Chondrocyte (in vitro differentiated cells): ENCODE measurements around the gene ARHGAP26. TPM values are rescaled to one million over a fixed set of nuclear protein-coding genes. Genes with fewer than 3 reads are reported as not detected.

Source experiments
- DNase-seq: peaks from one replicate; pipeline ENCODE4 v3.0.0; 2021; ENCODE audit warnings: mixed read lengths, low spot score
- H3K27ac Mint-ChIP-seq: one replicate; pipeline ENCODE4 v1.8.0; 2021; ENCODE audit warnings: mild to moderate bottlenecking, moderate library complexity, mixed read lengths; ENCODE audit not compliant: unreplicated experiment
- H3K27me3 Mint-ChIP-seq: 2 replicates; pipeline ENCODE4 v1.8.0; 2021; ENCODE audit warnings: low read depth, mixed read lengths
- H3K36me3 Mint-ChIP-seq: 2 replicates; pipeline ENCODE4 v1.8.0; 2021; ENCODE audit warnings: low read depth, mixed read lengths
- H3K4me1 Mint-ChIP-seq: 2 replicates; pipeline ENCODE4 v1.8.0; 2021; ENCODE audit warnings: low read depth, mild to moderate bottlenecking, mixed read lengths
- H3K4me3 Mint-ChIP-seq: one replicate; pipeline ENCODE4 v1.8.0; 2021; ENCODE audit warnings: mild to moderate bottlenecking, moderate library complexity, mixed read lengths; ENCODE audit not compliant: unreplicated experiment
- H3K9me3 Mint-ChIP-seq: 2 replicates; pipeline ENCODE4 v1.8.0; 2021; ENCODE audit warnings: low read depth, mixed read lengths
- total RNA-seq: library from RNA; stranded (reverse); gene quantifications from 3 replicates; pipeline ENCODE4 v1.2.1, GENCODE V29; 2021
- TF ChIP-seq, protein P1 (sequence below): fragments of 200-600 bp; sonication (generic); IDR thresholded peaks from 2 replicates; pipeline ENCODE4 v1.5.0; 2021; ENCODE audit warnings: antibody characterized with exemption, mild to moderate bottlenecking, moderate library complexity

Gene ARHGAP26
- total RNA-seq, 1 donor from 2014 or later: 16.4 TPM

DNA sequence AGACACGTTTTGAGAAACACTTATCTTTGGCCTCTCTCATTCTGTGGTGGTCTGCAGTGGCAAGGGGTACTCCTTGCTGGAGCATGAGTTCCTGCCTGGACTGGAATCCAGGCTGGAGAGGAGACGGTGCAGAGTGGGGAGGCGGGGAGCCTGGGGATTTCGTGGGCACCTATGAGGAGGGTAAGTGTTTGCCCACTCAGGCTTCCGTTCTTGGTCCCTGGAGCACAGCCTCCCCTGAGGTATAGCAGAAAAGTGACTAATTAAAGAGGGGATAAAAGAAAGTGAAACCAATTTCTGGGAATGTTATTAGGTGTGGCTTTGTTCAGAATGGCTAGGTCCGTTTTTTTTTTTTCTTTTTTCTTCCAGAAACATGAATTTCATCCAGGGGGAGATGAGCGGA lies 90.8 kb downstream of the ARHGAP26 start:
- H3K4me1 Mint-ChIP-seq: peaks cover 12% of the 10 kb centered on the region
- no peak overlapping the region for H3K27ac Mint-ChIP-seq
- no peaks in the 10 kb centered on the region for H3K27me3 Mint-ChIP-seq
- no peak for DNase-seq
- no peaks in the 10 kb centered on the region for H3K9me3 Mint-ChIP-seq
- H3K4me3 Mint-ChIP-seq: no peak overlapping the region
- TF ChIP-seq, protein P1, sequence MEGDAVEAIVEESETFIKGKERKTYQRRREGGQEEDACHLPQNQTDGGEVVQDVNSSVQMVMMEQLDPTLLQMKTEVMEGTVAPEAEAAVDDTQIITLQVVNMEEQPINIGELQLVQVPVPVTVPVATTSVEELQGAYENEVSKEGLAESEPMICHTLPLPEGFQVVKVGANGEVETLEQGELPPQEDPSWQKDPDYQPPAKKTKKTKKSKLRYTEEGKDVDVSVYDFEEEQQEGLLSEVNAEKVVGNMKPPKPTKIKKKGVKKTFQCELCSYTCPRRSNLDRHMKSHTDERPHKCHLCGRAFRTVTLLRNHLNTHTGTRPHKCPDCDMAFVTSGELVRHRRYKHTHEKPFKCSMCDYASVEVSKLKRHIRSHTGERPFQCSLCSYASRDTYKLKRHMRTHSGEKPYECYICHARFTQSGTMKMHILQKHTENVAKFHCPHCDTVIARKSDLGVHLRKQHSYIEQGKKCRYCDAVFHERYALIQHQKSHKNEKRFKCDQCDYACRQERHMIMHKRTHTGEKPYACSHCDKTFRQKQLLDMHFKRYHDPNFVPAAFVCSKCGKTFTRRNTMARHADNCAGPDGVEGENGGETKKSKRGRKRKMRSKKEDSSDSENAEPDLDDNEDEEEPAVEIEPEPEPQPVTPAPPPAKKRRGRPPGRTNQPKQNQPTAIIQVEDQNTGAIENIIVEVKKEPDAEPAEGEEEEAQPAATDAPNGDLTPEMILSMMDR: no peak
- H3K36me3 Mint-ChIP-seq: no peaks in the 10 kb centered on the region

DNA sequence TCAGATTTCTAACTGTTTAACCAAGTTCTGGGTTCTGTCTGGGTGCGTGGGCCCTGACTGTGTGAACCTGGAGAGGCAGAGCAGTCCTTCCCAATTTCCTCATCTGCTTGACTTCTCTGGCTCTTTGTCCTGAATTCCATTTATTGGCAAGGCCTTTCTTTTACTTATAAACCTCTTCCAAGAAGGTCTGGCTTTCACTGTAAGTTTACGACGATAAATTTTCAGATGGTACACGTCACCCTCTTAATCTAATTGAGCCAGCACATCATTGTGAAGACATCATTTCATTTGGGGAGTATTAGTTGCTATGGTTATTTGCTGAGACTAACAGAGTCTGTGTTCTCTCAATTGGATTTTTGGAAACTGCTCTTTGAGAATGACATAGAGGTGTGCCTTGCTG lies 92.4 kb downstream of the ARHGAP26 start:
- DNase-seq: no peak
- no peaks in the 10 kb centered on the region for H3K9me3 Mint-ChIP-seq
- H3K27ac Mint-ChIP-seq: no peak overlapping the region
- H3K27me3 Mint-ChIP-seq: no peaks in the 10 kb centered on the region
- H3K4me1 Mint-ChIP-seq: peaks cover 22% of the 10 kb centered on the region
- H3K36me3 Mint-ChIP-seq: no peaks in the 10 kb centered on the region
- H3K4me3 Mint-ChIP-seq: no peak overlapping the region
- TF ChIP-seq, protein P1: no peak

DNA sequence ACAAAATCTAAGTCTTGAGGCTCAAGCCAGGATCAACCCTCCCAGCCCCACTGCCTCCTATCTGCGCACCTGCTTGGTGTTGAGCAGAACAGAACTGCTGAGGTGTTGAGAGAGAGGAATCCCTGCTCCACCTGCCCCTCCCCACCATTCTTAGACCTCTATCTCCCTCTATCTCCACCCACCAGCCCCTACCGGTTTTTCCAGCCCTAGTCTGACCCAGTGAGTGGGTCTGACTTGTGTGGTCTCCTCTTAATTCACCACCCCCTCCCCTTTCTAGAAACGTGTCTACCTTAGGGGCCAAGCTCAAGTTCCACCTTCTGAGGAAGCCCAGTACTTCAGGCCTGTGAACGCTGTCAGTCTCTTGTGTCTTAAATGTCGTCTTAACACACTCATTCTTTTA lies 93.7 kb downstream of the ARHGAP26 start:
- no peak for DNase-seq
- no peak overlapping the region for H3K27ac Mint-ChIP-seq
- H3K4me1 Mint-ChIP-seq: peaks cover 28% of the 10 kb centered on the region
- no peaks in the 10 kb centered on the region for H3K27me3 Mint-ChIP-seq
- TF ChIP-seq, protein P1: no peak
- H3K4me3 Mint-ChIP-seq: no peak overlapping the region
- no peaks in the 10 kb centered on the region for H3K36me3 Mint-ChIP-seq
- no peaks in the 10 kb centered on the region for H3K9me3 Mint-ChIP-seq

DNA sequence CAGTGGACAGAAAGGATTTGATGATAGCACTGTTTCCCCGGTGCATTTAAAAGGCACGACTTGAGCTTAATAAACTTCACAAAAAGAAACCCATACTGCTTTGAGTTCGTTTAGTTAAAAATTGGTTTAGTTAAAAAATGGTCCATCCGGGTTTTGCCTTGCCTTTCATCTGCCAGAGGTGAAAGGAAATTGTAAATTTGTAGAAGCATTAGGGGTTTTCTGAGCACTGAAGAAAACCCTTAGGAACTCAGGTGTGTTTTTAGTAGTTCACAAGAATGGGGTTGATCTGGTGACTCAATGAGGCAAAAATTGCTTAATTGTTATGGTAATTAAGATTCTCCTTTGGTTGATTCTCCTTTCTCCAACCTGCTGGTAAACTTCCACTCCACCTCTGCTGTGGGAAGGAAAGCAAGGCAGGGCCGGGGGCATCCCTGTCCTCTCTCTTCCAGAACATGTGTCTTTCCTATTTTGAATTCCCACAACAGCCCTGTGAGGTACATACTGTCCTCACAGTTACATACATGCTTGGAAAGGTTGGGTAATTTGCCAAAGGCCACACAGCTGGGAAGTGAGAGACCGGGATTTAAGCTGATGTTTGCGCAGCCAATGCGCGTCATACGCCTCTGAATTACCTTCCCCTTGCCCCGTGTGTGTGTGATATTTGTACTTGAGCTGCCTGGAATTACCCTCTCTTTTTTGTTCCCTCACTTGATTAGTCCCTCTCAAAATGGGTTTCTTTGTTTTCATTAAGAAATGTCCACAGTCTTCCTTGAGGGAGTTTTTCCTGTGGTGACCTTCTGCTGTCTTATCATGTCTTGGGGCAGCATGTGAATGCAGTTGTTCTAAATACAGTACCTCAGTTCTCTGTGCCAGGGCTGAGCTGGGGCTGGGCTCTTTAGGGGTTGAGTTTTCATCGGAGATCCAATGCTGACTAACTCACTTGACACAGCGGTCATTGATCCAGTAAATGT lies 94.4 kb downstream of the ARHGAP26 start:
- no peak overlapping the region for H3K27ac Mint-ChIP-seq
- DNase-seq: no peak
- H3K4me3 Mint-ChIP-seq: no peak overlapping the region
- peaks cover 31% of the 10 kb centered on the region for H3K4me1 Mint-ChIP-seq
- H3K36me3 Mint-ChIP-seq: no peaks in the 10 kb centered on the region
- H3K9me3 Mint-ChIP-seq: no peaks in the 10 kb centered on the region
- TF ChIP-seq, protein P1: no peak
- H3K27me3 Mint-ChIP-seq: no peaks in the 10 kb centered on the region

DNA sequence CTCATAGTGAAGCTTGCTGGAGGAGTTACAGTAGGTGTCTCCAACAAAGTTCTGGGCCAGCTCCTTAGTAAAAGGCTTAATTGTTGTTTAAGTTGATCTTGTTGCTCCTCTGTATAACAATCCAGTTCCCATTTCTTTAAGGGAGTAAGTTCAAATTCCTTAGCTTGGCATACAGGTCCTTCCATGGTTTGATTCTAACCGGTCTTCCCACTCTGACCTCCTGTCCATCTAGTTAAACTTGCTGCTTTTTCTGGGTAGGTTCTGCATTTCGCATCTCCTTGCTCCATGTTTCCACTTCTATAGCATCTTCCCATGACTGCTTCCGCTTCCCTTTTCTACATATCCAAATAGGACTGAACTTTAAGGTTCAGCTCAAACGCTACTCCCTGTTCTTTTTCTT lies 95.5 kb downstream of the ARHGAP26 start:
- TF ChIP-seq, protein P1: no peak

More for the DNA sequence above, 95.5 kb downstream of the ARHGAP26 start:
- H3K27ac Mint-ChIP-seq: no peak overlapping the region
- no peaks in the 10 kb centered on the region for H3K27me3 Mint-ChIP-seq
- H3K4me3 Mint-ChIP-seq: no peak overlapping the region
- H3K9me3 Mint-ChIP-seq: no peaks in the 10 kb centered on the region
- DNase-seq: no peak
- H3K36me3 Mint-ChIP-seq: no peaks in the 10 kb centered on the region
- peaks cover 40% of the 10 kb centered on the region for H3K4me1 Mint-ChIP-seq
